B cell (primary cell): ENCODE results near the gene EMILIN3. TPM values are rescaled to one million over a fixed set of nuclear protein-coding genes. Genes with fewer than 3 reads are reported as not detected.

Experiments used
- ATAC-seq: fragments of 200-7000 bp; cut with Tn5 transposase; one replicate; pipeline ENCODE4 v1.10.0; 2021; ENCODE audit warnings: low read depth, mild to moderate bottlenecking, moderate number of reproducible peaks, moderate library complexity
- CTCF ChIA-PET: fragments of 350-600 bp; sonication (Branson Sonifier 250); formaldehyde crosslinking; loops from one replicate; lab custom pipeline; 2021; ENCODE audit warnings: antibody characterized with exemption, inconsistent platforms; lab: Charles Lee
- POLR2A ChIA-PET: fragments of 350-600 bp; sonication (Branson Sonifier 250); formaldehyde crosslinking; loops from one replicate; lab custom pipeline; 2021; ENCODE audit warnings: antibody characterized with exemption; lab: Charles Lee
- DNase-seq: peaks from one replicate; pipeline ENCODE4 v3.0.0; 2013
- H2AFZ ChIP-seq: 2 replicates; pipeline ENCODE4 v1.6.1; 2012; ENCODE audit warnings: mild to moderate bottlenecking, low read depth, low read length; ENCODE audit not compliant: insufficient read depth, poor library complexity, severe bottlenecking
- H3K27ac ChIP-seq, 2 donors: 1 replicate in 1 of 2; 2 replicates in 1 of 2; pipeline ENCODE4 v1.5.1; 2012 to 2013; ENCODE audit warnings: low read length in 2 of 2, mild to moderate bottlenecking in 2 of 2, moderate library complexity in 1 of 2
- H3K27me3 ChIP-seq, 4 experiments: fragments of 200-600 bp in 1 of 4; sonication (generic) in 1 of 4; replicated peaks in 1 of 4; 1 replicate in 2 of 4; 2 replicates in 2 of 4; pipeline versions ENCODE4 v1.6.1 to v1.7.0; 2013 to 2016; ENCODE audit warnings: low read length in 3 of 4, mild to moderate bottlenecking in 2 of 4, mixed read lengths in 1 of 4, moderate library complexity in 1 of 4; ENCODE audit not compliant: insufficient read depth in 4 of 4, control insufficient read depth in 3 of 4; ENCODE audit errors: control extremely low read depth in 1 of 4
- H3K36me3 ChIP-seq, 2 experiments: replicated peaks in 1 of 2; 1 replicate in 1 of 2; 2 replicates in 1 of 2; pipeline versions ENCODE4 v1.6.1 to v1.7.1; 2013; ENCODE audit warnings: low read length in 1 of 2; ENCODE audit not compliant: insufficient read depth in 2 of 2, control insufficient read depth in 1 of 2; ENCODE audit errors: control extremely low read depth in 1 of 2, extremely low read depth in 1 of 2
- H3K4me1 ChIP-seq, 2 donors: fragments of 200-600 bp in 1 of 2; sonication (generic) in 1 of 2; 1 replicate in 1 of 2; 2 replicates in 1 of 2; pipeline versions ENCODE4 v1.5.1 to v1.6.1; 2013 to 2017; ENCODE audit warnings: low read length in 2 of 2; ENCODE audit not compliant: control insufficient read depth in 2 of 2, insufficient read depth in 2 of 2
- H3K4me2 ChIP-seq: replicated peaks from 2 replicates; pipeline ENCODE3; 2012; ENCODE audit warnings: mild to moderate bottlenecking, low read depth, low read length; ENCODE audit not compliant: poor library complexity, severe bottlenecking
- H3K4me3 ChIP-seq, 5 experiments: fragments of 200-600 bp in 1 of 5; sonication (generic) in 1 of 5; 1 replicate in 3 of 5; 2 replicates in 2 of 5; pipeline versions ENCODE4 v1.5.1 to v1.7.0; 2011 to 2016; ENCODE audit warnings: low read length in 4 of 5, mild to moderate bottlenecking in 4 of 5, low read depth in 2 of 5, control low read depth in 1 of 5, moderate library complexity in 1 of 5; ENCODE audit not compliant: insufficient read depth in 1 of 5; ENCODE audit errors: control extremely low read depth in 1 of 5, extremely low read depth in 1 of 5
- H3K79me2 ChIP-seq: fragments of 200-600 bp; sonication (generic); one replicate; pipeline ENCODE4 v1.6.0; 2016; ENCODE audit warnings: low read length; ENCODE audit not compliant: control insufficient read depth, insufficient read depth
- H3K9ac ChIP-seq: fragments of 200-600 bp; sonication (generic); 2 replicates; pipeline ENCODE4 v1.6.1; 2017; ENCODE audit warnings: mild to moderate bottlenecking, low read length, moderate library complexity
- H3K9me3 ChIP-seq, 3 donors: one replicate each; pipeline versions ENCODE4 v1.6.1 to v1.7.1; 2013; ENCODE audit warnings: low read length in 2 of 3; ENCODE audit not compliant: control insufficient read depth in 2 of 3, insufficient read depth in 1 of 3; ENCODE audit errors: control extremely low read depth in 1 of 3
- H4K20me1 ChIP-seq: 2 replicates; pipeline ENCODE4 v1.6.0; 2012; ENCODE audit warnings: mild to moderate bottlenecking, low read length; ENCODE audit not compliant: insufficient read depth, control insufficient read depth, poor library complexity, severe bottlenecking
- H3K27ac Mint-ChIP-seq: one replicate; pipeline ENCODE4 v1.8.0; 2021; ENCODE audit warnings: mixed read lengths
- H3K27me3 Mint-ChIP-seq: one replicate; pipeline ENCODE4 v1.8.0; 2021; ENCODE audit warnings: mixed read lengths
- H3K4me1 Mint-ChIP-seq: one replicate; pipeline ENCODE4 v1.8.0; 2021; ENCODE audit warnings: mixed read lengths
- H3K4me3 Mint-ChIP-seq: one replicate; pipeline ENCODE4 v1.8.0; 2021; ENCODE audit warnings: mixed read lengths
- H3K9me3 Mint-ChIP-seq: one replicate; pipeline ENCODE4 v1.8.0; 2022; ENCODE audit warnings: mixed read lengths; ENCODE audit not compliant: insufficient read depth
- EZH2 ChIP-seq: IDR thresholded peaks from 2 replicates; pipeline ENCODE4 v1.6.1; 2012; ENCODE audit warnings: borderline replicate concordance, low read depth, mild to moderate bottlenecking, moderate library complexity, low read length; ENCODE audit not compliant: insufficient read depth, poor library complexity, severe bottlenecking
- WGBS: methylation state at CpG from one replicate; pipeline ENCODE4 v1.1.5; 2013; ENCODE audit warnings: missing lambda C conversion rate; ENCODE audit not compliant: insufficient coverage; 5-methylcytosine and 5-hydroxymethylcytosine counted together
- intact Hi-C: fragments of 100-400 bp; cut with micrococcal nuclease; formaldehyde crosslinking; loops from one replicate; pipeline ENCODE4 v1.10.0; 2022
- polyA plus RNA-seq: library from polyadenylated mRNA; depleted of rRNA; stranded (reverse); fragments of >200 nt; gene quantifications from 2 replicates; pipeline ENCODE4 v1.2.3, GENCODE V29; 2012
- total RNA-seq, 2 donors: library from RNA; stranded (reverse); fragments of 120-200 nt in 1 of 2; gene quantifications; 1 replicate in 1 of 2; 2 replicates in 1 of 2; pipeline versions ENCODE4 v1.2.3 to v1.2.4, GENCODE V29; 2013 to 2022
- TF ChIP-seq, protein P1 (sequence below): fragments of 200-600 bp; IDR thresholded peaks from one replicate; pipeline ENCODE4 v1.8.0; 2022; ENCODE audit warnings: antibody characterized with exemption, mild to moderate bottlenecking

Gene EMILIN3
- total and polyA plus RNA-seq, 2 donors (not counting 1 experiment from before 2014, with no cell fraction given): not detected

DNA sequence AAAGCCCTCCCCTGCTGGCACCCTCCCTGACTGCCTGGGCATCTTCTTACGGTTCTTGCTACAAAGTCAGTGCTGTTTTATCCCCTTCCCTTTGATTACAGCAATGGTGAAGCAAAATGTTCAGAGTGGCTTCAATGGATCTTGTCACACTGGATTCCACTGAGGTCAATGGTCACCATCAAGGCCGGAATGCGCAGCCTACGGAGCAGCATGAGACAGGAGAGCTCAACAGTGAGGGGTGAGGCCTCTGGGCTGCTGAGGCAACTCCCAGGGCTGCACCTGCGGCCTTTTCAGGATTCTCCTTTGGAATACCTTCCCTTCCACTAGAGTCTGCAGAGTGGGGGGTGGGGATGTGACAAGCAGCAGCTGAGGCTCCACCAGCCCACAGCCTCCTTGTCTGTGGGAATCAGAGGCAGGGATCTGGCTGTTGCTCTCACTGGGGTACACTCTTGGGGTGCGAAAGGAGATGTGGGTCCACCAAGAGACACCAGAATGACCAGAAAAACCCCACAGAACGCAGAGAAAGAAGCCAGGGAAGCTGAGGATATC lies 40.4 kb upstream of the EMILIN3 start:
- no peaks in the 10 kb centered on the region for H3K9me3 Mint-ChIP-seq
- no peak overlapping the region for H3K4me3 Mint-ChIP-seq
- intact Hi-C loops: no loop called here
- Histone ChIP-seq H3K4me3 (no peak overlapping the region), H3K9me3 (no peaks in the 10 kb centered on the region), H2AFZ (no peak overlapping the region), H3K27me3 (no peaks in the 10 kb centered on the region), H3K9ac (no peak overlapping the region), H3K27ac (no peak overlapping the region), H3K4me1 (peaks cover 0 to 3% of the 10 kb centered on the region in 2 donors), H3K36me3 (peaks cover 0 to 70% of the 10 kb centered on the region in 2 experiments), H3K4me2 (no peak overlapping the region), H4K20me1 (no peaks in the 10 kb centered on the region), H3K79me2 (no peaks in the 10 kb centered on the region)
- ATAC-seq (no peak), DNase-seq (no peak)
- peaks cover 3% of the 10 kb centered on the region for H3K4me1 Mint-ChIP-seq
- H3K27ac Mint-ChIP-seq: no peak overlapping the region
- WGBS: 97% methylated on average over 5 of the region's 7 CpGs
- H3K27me3 Mint-ChIP-seq: no peaks in the 10 kb centered on the region
- POLR2A ChIA-PET: no interaction called here
- TF ChIP-seq, protein P1, sequence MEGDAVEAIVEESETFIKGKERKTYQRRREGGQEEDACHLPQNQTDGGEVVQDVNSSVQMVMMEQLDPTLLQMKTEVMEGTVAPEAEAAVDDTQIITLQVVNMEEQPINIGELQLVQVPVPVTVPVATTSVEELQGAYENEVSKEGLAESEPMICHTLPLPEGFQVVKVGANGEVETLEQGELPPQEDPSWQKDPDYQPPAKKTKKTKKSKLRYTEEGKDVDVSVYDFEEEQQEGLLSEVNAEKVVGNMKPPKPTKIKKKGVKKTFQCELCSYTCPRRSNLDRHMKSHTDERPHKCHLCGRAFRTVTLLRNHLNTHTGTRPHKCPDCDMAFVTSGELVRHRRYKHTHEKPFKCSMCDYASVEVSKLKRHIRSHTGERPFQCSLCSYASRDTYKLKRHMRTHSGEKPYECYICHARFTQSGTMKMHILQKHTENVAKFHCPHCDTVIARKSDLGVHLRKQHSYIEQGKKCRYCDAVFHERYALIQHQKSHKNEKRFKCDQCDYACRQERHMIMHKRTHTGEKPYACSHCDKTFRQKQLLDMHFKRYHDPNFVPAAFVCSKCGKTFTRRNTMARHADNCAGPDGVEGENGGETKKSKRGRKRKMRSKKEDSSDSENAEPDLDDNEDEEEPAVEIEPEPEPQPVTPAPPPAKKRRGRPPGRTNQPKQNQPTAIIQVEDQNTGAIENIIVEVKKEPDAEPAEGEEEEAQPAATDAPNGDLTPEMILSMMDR: no peak
- TF ChIP-seq EZH2: no peak
- CTCF ChIA-PET: no interaction called here

DNA sequence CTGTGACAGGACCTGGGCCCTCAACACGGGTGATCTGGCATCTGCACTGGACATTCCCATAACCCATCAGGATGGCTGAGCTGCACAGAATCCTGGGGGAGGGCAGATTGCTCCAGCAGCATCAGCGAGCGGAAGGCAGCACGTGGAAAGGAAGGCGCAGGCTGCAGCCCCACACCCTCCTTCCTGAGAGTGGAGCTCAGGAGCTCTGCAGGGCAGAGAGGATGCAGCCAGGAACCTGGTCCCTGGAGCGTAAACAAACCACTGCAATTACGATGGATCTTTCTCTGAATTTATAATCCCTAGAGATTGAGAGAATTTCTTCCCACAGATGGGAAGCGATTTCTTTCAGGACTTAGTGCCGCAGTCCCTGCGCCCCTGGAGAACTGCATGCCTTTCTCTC lies 39.7 kb upstream of the EMILIN3 start:
- no peaks in the 10 kb centered on the region for H3K9me3 Mint-ChIP-seq
- peaks cover 3% of the 10 kb centered on the region for H3K4me1 Mint-ChIP-seq
- no peaks in the 10 kb centered on the region for H3K27me3 ChIP-seq
- no peak overlapping the region for H3K27ac Mint-ChIP-seq
- POLR2A ChIA-PET: no interaction called here
- TF ChIP-seq, protein P1: no peak
- TF ChIP-seq EZH2: no peak
- H3K36me3 ChIP-seq: peaks cover 0 to 64% of the 10 kb centered on the region in 2 experiments
- CTCF ChIA-PET: no interaction called here
- WGBS: 97% methylated on average over 8 of the region's 10 CpGs
- H3K4me3 ChIP-seq: no peak overlapping the region
- no peak overlapping the region for H3K9ac ChIP-seq
- ATAC-seq (no peak), DNase-seq (no peak)
- intact Hi-C loops: no loop called here
- no peak overlapping the region for H2AFZ ChIP-seq
- no peaks in the 10 kb centered on the region for H3K27me3 Mint-ChIP-seq
- H3K9me3 ChIP-seq: no peaks in the 10 kb centered on the region
- no peak overlapping the region for H3K4me2 ChIP-seq
- peaks cover 0 to 3% of the 10 kb centered on the region in 2 donors for H3K4me1 ChIP-seq
- no peak overlapping the region for H3K4me3 Mint-ChIP-seq
- no peaks in the 10 kb centered on the region for H4K20me1 ChIP-seq
- no peak overlapping the region for H3K27ac ChIP-seq
- no peaks in the 10 kb centered on the region for H3K79me2 ChIP-seq
